HG02588 (cell line): ENCODE results near the gene UBE2Z.

Experiments
- ATAC-seq: cut with Tn5 transposase; IDR thresholded peaks from one replicate; pipeline ENCODE4 v1.9.1; 2021; ENCODE audit warnings: mild to moderate bottlenecking, moderate library complexity; ENCODE audit not compliant: unreplicated experiment

Gene UBE2Z

DNA sequence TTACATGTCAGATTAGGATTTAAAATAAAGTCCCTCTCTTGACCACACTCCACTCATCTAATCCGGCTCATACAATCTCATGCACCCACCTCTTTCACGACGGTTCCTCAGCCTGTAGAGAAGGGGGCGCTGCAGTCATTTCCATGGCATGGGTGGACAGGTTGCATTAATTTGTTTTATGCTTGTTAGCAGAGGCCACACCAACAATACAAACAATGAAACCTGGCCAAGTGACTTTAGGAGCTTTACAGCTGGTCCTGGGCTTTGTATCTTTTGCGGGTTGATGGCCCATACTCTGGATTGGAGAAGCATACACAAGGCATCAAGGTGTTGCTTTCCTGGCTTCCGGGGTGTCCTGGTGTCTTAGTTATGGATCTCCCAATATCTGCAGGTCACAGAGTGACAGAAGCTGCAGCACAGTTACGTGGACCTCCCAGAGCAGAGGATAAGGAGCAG, 46.1 kb downstream of the UBE2Z start:
- ATAC-seq = no peak

DNA sequence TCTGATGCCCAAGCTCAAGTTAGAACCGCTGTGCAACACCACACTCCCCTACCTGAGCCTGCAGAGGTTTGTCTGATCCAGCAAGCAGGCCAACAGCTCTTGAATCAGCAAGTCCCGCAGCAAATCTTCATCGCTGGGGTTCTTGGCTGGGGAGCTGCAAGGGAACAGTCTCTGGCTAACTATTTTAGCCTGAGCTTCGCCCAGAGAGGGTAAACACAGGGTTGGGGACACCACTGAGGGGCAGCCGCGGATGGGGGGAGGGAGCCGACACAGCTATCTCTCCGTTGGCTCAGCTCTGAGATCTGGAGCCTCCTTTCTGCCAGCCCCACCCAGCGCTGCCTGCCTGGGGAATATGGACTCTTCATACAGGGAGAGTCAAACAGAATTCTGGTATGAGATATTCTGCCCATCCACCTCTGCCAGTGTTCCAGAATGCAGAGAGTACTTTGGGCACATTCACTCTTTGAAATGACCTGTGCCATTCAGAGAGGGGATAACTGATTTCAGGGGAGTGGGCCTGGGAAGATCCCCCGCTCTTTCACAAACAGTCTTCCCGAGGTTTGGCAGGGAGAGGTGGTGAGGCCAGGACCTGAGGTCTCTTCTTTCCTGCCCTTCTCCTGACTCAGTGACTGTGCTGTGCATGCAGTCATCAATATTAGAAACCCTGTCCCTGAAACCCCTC, 52.8 kb downstream of the UBE2Z start:
- no peak for ATAC-seq

GRCh38 chr17:48961516-48962233, 53.5 kb downstream of the UBE2Z start:
- no peak for ATAC-seq

- no peak for ATAC-seq
Measured at GRCh38 chr17:48970224-48970623, 62.0 kb downstream of the UBE2Z start.

- ATAC-seq = no peak
Measured at GRCh38 chr17:48970865-48971687, 62.9 kb downstream of the UBE2Z start.

GRCh38 chr17:48972749-48973097, 64.5 kb downstream of the UBE2Z start:
- ATAC-seq = no peak

GRCh38 chr17:48973806-48974205, 65.6 kb downstream of the UBE2Z start:
- no peak for ATAC-seq
